ENCODE data around the gene MAP7.

MAP7 gene

DNA sequence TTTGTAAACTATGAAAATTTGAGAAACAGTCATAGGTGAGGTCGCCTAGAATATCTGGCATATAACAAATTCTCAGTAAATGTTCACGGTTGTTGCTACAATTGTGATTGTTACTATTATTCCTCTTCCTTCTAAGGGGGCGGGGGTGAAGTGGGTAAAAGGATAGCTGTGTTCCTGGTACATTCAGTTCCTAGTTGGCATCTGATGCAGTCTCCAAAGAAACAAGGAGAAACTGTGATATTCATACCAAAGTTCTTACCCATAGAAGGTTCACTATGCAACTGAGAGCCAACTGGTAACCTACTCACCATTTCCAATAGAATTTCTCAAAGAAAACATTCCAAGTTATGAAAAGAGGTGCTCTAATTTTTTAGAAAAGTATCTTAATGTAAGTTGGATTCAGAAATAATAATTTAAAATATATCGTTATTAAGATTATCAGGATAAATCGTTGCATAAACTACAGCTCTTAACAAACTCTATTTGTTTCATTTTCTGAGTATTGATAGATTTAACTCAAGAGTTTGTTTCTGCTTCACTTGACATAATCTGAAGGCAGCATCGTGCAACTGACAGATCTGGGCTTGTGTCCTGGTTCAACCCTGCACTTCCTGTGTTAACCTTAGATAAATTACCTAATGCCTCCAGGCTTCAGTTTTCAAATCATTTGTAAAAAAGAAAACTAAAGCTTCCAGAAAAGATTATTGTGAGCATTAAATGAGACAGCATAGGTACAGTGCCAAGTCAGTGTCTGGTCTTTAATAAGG, 13.3 kb upstream of the MAP7 start:
- DNase-seq, result no peak

DNA sequence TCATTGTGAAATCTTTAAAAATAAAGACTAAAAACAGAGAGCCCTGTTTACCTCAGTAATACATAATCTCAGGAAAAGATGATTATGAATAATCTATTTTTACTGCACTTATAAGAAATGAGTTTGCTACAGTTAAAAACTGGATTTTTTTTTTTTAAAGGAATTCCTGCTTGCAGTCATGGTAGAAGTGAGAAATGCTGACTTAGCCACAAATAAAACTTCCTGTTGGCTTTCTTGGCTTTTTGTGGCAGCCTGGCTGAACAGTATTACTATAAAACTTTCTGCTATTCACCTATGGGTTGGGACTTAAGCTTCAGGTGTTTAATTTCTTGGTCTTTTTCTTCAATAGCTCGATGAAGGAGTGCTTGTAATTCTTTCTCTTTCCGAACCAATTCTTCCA, 12.0 kb upstream of the MAP7 start:
- DNase-seq, result no peak

DNA sequence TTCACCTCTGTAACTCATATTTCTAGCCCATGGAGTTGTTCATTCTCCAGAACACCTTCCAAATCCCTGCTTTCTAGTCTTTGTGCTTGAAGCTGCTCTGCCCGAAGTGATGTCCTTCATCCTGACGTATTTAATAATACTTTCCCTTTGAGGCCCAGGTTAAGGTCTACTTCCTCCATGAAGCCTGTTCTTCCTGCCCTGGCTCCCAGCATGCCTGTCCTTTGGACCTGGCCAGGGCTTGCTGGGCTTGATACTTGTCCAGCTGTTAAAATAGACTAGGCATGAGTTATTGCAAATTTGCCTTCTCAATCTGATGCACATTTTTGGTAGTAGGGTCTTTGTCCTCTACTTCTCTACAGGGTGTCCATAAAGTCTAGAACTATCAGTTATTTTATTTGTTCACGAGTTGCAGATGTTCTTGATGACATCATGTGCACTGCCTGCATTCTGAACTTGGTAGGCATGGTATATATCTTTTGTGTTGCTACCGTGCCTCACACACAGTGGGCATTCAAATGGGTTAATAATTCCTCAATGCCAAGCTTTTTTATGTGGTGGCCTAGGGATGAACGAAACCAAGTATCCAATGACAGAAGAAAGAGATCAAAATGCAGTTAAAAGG, 3.1 kb upstream of the MAP7 start:
- no peak for DNase-seq

DNA sequence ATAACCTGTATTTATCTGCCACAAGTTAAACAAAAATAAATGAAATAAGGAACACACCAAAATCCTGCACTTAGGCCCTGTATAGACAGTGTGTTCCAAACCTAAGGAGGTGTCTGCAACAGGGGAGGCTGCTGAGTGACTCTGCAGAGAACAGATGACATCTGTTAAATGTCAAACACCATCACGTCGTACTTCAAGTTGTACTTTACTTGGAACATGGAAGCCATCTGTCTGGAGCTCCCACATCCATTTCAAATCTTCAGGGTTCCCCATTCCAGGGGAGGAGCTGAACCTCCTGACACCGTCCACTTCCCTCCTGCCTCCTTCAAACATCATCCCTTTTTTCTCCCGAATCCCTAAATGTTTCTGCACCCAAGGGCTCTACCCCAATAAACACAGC, 1.8 kb upstream of the MAP7 start:
- DNase-seq, result no peak

DNA sequence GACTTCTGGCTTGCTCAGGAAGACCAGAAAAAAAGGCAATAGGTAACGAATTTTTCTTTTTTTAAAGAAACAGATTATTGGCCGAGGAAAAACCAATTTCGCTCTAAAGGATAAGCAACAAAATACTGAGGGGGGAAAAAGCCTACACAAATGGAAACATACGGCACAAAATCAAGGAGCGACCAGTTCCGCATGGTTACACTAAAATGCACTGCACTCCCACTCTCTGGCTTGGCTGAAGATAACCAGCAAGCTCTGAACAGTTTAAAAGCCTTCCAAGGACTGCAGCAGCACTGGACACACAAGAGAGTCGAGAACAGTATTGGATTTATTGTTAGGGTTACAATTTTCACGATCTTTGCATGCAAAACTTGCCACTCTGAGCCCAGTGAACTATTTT, 881 bp upstream of the MAP7 start:
- DNase-seq, result no peak

DNA sequence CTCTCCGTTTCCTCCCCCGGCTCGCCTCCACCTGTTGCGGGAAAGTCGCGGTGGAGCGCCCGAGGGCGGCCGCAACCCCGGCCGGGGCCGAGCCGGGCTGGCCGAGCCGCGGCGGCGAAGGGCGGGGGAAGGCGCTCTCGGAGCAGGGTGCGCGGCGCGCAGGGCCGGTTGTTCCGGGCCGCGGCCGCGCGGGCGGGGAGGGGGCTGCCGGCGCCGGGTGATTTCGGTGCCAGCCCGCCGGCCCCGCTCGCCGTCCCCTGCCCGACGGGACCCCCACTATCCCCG, 235 bp downstream of the MAP7 start:
- DNase-seq, result no peak

DNA sequence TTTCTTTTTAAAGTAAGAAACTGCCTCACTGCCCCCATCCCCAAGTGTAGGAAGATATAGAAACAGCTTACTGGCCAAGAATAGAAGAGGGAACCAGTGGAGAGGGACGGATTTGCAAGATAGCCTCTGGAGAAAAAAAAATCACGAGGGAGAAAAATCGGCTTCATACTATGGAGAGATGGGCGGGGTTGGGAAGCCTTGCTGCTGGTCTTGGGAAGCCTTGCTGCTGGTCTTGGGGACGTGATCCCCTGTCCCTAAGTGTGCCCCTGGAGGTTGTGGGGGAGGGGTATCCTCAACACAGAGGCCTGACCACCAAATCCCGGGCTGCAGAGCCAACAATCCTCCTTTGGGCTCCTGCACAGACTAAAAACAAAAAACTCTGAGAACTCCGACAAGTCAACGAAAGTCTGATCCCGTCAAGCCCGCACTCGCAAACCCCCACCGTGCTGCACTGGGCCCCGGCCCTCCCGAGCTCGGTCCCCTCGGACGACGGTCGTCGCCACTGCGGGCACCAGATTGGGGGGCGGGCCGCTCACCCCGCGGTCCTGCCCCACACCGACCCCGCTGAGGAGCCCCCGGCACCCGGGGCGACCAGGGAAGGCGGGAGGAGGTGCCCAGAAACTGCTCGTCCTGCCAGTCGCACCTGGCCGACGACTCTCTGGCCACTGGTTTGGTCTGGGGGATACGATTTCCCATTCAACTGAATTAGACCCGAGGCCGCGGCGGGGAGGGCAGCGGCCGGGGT, 750 bp downstream of the MAP7 start:
- no peak for DNase-seq

DNA sequence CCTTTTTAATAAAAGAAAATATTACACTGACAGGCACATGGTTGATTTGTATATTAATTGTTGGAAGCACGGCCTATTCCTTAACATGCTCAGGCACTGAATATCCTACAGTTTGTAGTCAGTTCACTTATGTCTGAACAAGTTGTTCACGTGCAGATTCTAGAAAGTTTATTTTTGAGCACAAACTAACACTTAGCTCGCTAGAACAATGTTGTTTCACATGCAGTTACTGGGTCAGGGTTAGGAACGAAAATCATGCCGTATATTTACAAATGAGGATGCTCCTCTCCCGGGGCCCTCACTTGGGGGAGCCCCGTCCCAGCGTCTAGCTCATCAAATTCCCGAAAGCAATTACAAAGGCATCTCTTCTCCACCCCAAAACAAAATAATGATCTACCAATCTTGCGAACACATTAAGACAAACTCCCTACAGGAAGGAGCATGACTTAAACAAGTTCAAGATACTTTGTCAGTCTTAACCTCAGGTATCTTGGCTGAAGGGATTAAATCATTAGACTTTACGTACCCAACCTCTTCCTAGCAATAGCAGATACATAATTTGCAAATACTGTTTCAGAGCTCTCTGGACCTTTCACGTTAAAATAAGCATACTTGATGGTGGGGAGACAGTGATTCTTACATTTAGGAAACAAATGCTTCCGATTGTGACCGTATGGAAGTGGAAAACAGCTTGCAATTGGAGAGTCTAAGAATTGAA, 1.5 kb downstream of the MAP7 start:
- no peak for DNase-seq

DNA sequence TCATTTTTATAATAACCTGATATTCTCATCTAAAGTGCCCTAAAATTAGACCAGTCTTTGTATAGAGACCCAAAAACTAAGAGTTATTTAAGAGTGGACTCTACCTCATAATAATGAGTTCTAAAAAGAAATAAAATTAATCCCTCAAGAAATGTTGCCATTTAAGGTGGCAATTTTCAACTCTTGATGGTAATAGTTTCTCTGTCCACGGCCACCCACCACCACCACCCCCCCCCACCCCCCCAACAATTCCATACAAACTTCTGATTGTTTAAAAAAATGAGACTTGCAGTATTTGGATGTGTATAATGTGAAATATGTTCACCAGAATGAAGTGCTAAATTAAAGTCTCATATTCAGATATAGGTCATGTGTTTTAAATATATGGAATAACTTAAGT, 2.4 kb downstream of the MAP7 start:
- no peak for DNase-seq

DNA sequence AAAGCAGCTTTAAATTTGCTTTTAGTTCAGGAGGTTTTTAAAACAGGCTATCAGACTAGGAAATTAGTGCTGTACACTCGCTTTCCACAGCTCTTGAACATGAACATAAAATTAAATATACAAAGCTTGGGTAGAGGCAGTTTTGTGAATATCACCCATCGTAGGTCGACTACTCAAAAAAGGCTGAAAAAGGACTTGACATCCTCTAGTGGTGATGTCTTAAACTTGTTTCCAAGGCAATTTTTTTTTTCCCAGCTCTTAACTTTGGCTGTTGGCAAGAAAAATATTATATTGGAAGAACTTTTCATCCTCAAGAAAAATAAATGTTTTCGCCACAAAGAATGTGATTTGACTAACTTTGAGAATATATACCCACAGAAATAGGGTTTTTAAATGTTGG, 2.9 kb downstream of the MAP7 start:
- peak in 1 of 2 experiments; percentile 51 for DNase-seq

DNA sequence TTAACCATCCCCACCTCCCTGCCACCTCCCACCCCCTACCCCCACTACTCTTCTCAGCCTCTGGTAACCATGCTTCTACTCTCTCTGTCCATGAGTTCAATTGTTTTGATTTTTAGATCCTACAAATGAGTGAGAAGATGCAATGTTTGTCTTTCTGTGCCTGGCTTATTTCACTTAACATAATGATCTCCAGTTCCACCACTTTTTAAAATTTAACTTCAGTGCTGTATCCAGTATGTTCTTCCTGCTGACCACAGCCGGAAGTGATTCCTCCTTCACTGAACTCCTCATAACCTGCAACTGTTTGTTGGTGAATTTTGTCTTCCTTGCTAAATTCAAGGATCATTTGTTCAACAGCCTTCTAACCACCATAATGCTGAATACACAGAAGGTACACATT, 3.9 kb downstream of the MAP7 start:
- no peak for DNase-seq

DNA sequence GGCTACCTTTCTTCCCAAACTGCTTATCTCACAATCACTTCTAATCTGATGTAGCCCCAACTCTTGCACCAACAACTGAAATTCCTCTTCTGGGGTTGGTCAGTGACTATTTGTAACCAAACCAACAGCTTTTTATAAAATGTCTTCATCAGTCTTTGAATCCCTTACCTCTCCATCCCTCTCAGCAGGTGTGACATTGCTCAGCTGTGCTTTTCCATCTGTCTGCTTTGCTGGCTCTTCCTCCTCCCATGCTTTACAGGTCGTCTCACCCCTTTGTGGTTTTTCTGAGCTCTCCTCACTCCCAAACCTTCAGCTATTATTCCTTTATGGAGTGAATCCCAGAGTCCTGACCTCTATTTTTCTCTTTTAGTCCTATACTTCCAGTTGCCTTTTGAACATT, 5.9 kb downstream of the MAP7 start:
- DNase-seq, result no peak

DNA sequence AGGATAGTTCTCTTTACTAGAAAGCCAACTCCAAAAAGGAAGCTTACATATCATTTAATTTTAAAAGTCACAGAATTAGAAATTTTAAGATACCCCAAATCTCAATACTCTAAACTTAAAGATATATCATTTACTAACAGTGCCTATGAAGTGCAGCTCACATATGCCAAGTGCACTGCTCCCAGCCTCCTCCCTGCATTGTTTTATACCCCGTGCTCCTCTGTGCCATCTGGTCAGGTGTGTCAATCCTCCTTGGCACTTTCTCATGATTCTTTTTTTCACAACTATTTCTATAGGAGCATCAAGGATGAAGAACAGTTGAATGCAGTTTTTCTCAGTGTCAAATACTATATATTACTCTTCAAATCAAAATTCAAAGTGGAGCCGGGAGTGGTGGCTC, 8.8 kb downstream of the MAP7 start:
- no peak for DNase-seq

DNA sequence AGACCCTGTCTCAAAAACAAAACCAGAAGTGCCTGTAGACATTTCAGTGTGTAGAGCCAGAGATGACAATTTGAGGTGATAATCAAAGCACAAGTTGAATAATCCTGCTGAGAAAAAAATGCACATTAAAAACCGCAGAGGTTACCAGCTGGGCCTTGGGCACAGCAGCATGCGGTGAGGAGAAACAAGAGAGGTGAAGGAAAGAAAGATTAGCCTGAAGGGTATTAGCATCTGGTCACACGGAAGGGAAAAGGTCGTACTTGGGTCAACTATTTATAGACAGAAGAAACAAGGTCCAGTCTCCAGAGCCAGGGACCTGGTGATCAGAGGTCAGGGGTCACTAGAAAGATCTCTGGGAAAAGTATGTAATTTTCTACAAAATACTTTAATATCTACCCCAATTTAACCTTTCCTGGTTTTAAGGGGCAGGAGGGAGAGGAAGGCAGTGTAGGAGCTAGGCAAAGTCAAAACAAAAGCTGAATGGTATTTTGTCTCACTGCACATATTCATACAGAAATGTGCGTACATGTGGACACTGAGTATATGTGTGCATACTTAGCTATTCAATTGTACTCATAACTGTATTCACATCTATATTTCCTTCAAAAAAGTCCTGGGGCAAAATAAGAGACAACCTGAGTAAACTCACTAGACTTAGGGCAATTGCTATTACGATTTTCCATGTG, 10.1 kb downstream of the MAP7 start:
- no peak for DNase-seq

DNA sequence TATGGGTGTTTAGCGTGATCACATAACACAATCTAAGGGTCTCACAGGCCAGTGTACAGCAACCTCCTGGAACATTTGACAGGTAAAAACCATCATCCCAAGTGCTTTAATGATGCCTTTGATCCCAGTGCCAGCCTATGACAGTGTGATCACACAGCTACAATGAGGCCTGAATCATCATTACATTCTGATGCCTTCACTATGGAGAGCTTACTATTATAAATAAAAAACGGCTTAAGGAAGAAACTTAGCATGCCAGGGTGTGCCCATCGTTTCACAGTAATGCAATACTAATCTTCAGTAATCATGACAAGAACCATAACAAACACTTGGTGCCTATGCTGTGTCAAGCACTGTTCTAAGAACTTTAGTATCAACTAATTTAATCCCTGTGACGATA, 11.4 kb downstream of the MAP7 start:
- no peak for DNase-seq

DNA sequence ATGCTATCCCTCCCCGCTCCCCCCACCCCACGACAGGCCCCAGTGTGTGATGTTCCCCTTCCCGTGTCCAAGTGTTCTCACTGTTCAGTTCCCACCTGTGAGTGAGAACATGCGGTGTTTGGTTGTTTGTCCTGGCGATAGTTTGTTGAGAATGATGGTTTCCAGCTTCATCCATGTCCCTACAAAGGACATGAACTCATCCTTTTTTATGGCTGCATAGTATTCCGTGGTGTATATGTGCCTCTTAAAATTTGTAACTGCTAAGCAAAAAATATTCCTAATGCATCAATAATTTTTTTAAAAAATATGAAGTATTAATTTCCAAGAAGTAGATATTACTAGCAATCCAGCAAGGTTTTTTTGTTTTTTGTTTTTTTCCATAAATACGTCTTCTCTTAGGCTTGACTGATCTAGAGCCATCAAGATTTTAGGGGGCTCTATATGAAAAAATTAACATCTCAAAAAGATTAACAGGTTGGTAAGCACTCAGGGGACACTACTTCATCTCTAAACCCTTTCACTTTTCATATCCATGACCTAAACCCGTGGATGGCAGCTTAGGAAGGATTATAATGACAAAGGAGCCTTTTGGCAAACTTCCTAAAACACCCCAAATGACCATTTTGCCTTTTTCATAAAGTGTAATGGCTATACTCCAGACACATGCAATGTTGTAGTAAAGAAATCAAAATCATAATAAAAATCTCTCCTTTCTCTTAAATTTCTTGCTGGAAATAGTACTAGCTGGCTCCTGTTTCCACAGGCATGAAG, 14.2 kb downstream of the MAP7 start:
- DNase-seq, result no peak

DNA sequence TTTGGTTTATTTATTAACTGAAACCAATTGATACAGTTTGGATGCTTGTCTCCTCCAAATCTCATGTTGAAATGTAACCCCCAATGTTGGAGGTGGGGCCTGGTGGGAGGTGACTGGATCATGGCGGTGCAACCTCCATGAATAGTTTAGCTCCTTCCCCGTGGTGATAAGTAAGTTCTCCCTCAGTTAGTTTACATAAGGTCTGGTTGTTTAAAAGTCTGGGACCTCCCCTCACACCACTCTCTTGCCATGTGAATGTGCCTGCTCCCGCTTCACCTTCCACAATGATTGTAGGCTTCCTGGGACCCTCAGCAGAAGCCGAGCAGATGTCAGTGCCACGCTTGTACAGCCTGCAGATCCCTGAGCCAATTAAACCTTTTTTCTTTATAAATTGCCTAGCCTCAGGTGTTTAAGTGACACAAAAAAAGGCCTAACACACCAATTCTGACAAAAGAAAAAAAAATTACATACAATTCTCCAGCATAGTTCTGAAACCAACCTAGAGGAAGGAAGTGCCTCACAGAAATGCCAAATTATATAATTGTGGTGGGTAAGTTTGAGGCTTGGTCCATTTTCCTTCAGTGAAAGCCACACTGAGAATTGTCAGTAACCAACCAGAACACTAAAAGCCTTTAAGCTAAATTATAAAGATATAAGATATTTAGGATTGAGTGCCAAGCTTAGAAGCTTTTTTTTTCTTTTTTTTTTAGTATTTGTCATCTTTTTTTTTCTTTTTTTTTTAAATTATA, 15.0 kb downstream of the MAP7 start:
- no peak for DNase-seq

DNA sequence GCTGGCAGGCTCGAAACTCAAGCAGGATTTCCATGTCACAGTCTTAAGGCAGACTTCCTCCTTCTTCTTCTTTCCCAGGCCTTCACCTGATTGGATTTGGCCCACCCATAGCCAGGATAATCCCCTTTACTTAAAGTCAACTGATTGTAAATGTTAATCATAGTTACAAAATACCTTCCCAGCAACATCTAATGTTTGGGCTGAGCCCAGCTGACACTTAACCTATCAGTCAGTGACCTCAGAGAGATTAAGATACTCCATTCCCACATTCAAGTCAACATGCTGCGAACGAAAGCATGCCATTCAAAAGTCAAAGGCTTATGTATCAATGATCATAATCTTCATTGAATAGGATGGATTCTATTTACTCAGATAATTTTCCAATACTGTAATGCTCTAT, 16.0 kb downstream of the MAP7 start:
- no peak for DNase-seq

DNA sequence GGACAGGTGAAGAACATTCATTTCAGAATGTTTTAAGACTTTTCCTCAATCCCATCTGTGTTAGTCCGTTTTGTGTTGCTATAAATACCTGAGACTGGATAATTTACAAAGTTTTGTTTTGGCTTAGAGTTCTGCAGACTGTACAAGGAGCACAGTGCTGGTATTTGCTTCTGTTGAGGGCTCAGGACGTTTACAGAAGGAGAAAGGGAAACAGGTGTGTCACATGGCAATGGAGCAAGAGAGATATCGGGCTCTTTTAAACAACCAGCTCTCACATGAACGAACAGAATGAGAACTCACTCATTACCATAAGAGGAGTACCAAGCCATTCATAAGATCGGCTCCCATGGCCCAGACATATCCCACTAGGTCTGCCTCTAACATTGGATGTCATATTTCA, 16.7 kb downstream of the MAP7 start:
- no peak for DNase-seq

DNA sequence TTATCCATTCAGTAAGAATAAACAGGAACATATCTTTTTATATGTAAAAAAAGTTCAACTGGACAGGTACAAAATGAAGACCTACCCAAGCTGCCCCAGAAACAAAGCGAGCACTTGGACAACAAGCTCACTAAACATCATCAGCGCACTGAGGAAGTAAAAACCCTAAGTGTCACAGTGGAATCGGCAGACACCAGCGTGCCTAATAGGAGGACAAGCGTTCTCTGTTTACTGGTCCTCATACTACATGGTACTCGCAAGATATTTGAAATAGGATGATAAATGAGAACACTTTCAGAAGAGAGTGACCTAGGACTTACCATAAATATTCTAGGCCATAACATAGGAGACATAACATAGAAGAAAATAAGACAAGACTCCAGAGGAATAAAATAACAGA, 18.2 kb downstream of the MAP7 start:
- no peak for DNase-seq

DNA sequence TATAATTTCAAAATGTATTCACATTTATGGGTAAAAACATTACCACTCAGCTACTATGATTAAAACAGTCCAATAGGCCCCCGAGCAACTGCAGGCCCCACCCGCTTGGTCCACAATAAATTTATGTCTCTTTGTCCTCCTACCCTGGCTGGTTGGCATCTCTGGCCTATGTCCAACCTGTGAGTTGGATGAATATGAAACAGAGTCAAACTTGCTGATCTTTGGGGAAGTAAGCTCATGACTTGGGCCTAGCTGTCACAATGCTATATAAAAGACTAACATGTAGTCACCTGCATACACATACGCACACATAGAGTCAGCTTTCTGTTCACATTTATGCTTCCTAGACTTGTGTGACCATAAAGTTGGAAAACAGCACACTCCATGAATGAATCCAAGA, 20.5 kb downstream of the MAP7 start:
- DNase-seq, result no peak

DNA sequence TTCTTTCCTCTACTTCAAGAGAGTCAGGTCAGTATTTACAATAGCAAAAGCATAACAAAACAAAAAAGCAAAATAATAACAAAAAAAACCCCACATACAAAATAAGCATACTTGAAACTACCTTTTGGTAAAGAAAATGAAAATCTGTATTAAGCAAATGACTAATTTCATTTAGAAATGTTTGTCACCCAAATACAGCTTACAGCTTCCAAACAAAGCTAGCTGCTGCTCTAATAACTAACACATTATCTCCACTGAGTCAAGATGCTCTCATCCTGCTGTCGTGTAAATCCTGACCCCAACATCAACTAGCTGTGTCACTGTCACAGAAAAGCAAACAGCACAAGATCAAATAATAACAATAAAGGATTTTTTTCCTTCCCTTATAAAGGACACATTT, 21.7 kb downstream of the MAP7 start:
- no peak for DNase-seq

Data from SW 1271 (cell line).